IPS DF 4.7 (cell line): ENCODE data around the gene WBP2.

Experiments
- DNase-seq: peaks from one replicate; pipeline ENCODE4 v3.0.0-alpha.2; 2013; ENCODE audit warnings: low spot score; ENCODE audit errors: extremely low read depth

Gene WBP2

DNA sequence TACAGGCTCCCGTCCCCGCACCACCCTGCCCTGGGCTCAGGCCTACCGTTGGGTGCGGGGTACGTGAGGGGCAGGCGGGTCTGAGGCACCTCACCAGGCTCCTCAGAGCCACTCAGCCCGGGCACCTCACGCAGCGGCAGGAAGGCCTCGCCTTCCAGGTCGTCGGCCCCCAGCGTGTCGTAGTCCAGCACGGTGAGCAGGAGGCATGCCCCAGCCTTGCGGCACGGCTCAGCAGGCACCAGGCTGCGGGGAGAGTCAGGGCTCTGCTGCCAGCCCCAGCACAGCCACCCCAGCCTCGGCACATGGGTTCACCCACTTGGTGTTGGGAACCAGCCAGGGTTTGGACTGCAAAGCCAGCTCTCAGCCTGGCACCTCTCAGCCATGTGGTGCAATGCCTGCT, 26.4 kb downstream of the WBP2 start:
- no peak for DNase-seq

DNA sequence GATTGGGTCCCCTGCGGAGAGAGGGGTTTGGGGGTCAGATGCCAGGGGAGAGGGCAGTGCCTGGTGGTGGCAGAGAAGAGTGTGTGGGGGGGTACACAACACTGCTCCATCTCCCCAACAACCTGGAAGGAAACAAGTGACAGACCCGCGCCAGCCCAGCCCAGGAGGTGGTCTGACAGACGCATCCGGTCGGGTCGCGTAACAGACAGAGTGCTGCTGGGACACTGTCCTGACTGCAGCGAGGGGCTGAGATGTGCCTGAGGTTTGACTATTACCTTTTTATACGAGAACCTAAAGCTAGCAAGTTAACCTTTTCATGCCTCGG, 27.1 kb downstream of the WBP2 start:
- DNase-seq: no peak

DNA sequence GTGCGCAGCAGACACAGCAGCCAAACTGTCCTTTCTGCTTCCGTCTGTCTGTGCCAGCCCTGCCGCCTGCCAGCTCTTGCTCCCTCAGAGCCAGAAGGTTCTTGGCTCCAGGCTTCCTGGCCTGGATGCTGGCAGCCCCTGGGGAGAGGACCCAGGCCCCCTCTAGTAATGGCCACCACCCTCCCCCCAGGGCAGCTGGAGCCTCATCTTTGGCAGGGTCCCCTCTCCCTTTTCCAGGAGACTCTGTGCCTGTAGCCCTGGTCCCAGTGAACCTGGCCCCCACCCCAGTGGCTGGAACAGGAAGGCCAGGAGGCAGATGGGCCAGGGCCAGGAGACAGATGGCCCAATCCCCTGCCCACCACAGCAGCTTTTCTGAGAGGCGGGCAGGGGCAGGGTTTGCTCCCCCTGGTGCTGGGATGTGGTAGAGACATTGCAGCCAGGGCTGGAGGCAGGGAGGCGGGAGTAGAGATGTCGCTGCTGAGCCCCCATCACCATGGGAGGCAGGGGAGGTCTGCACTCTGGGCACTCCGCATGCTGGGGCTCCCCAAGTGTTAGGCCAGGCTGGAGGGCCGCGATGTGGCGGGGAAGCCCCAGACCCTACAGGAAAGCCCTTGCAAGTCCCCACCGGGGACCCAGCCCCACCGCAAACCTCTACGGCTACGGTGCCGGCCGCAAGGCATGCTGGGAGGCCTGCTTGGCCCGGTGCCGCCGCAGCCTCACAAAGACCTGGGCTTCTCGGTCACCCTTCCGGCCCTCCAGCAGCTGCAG, 27.6 kb downstream of the WBP2 start:
- DNase-seq: no peak

DNA sequence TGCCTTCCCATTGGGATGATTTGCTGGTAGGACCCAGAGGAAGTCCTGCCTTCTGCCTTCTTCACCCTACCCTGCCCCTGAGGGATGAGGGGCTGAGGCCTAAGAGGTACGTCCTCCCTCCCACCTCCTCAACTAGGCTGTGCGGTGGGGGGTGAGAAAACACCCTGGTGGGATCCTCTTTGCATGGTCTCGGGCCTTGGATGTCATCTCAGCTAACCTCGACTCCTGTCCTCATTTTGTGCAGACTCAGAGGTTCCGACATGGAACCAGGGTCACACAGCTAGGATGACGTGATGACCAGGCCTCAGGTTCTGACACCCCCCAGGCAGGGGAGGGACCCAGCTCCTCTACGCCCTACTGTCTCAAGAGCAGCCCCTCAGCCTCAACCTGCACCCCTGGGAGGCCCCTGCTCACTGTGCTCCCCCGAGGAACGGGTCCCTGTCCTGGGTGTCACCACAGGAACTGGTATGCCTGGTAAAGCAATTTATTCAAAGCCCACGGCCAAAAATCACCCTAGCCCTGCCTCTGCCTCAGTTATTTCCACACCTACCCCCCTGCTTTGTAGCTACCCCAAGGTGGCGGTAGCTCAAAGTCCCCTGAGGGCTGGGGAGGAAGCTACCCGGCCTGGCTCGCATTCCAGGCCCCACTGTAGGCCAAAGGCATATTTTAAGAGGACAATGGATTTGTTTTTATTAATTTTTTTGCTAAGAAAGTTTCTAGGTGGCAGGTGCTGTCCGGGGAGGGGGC, 28.4 kb downstream of the WBP2 start:
- no peak for DNase-seq

DNA sequence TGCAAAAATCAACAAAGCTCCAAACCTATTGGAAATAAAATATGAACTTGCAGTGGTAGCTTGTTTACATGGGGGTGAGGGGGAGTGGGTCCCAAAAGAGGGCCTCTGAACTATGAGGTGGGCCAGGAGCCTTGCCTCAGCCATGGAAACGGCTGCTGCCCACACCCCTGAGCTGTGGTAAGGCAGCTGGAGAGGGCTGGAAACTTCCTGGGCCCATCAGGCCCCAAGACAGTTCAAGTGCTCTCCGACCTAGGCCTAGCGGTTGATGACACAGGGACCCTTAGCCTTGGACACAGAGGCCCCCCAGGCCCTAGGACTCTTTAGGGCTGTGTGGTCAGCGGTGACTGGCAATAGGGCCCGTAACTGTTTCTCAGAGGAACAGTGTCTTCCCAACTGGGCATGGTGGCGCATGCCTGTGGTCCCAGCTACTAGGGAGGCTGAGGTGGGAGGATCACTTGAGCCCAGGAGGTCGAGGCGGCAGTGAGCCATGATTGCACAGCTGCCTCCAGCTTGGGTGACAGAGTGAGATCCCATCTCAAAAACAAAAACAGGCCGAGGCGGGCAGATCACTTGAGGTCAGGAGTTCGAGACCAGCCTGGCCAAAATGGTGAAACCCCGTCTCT, 29.3 kb downstream of the WBP2 start:
- no peak for DNase-seq

DNA sequence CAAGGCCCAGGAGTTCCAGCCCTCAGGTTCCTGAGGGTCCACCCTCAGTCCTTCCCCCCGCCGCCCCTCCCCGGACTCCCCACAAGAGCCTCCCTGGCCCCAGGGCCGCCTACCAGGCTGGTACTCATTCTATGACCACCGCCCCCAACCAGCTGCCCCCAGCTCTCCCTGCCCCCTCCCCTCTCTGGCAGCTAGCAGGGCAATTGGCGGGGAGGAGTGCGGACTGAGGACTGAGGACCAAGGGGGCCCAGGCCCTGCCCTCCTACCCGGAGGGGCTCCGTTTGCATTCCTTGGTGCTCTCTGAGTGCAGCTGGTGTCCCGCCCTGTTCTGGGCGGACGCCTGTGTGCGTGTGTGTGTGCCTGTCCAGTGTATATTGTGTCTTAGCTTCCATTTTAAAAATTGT, 30.0 kb downstream of the WBP2 start:
- no peak for DNase-seq

DNA sequence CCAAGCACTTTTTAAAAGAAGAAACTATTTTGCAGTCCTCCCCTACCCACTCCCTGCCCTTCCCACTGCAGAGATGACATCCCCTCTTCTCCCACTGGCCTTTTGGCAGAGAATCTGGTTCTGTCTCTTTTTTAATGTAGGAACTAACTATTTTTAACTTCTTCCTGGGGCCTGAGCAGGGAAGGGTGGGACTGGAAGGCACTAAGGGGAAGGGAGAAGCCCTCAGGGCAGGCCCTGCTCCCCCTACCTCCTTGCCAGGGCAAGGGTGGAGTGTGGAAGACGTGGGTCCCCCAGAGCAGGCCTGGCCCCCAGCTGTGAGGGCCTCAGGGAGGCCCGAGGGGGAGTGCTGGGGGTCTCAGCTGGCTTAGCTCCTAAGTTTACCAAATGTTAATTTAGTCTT, 30.5 kb downstream of the WBP2 start:
- no peak for DNase-seq

DNA sequence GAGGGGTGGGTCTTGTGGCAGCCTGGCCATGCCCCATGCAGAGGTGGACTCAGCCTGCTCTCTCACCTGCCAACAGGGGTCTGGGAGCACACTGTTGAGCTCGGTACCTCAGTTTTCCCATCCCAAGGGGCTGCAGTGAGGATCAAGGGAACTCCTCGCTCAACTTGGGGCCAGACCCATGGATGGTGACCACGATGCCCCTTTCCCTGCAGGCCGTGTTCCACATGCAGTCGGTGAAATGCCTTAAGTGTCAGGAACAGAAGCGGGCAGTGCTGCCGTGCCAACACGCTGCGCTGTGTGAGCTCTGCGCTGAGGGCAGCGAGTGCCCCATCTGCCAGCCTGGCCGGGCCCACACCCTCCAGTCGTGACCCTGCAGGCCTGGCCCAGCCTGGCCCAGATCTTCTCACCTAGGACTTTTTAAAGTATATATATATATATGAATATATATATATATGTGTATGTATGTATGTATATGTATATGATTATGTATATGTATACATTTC, 31.0 kb downstream of the WBP2 start:
- no peak for DNase-seq

DNA sequence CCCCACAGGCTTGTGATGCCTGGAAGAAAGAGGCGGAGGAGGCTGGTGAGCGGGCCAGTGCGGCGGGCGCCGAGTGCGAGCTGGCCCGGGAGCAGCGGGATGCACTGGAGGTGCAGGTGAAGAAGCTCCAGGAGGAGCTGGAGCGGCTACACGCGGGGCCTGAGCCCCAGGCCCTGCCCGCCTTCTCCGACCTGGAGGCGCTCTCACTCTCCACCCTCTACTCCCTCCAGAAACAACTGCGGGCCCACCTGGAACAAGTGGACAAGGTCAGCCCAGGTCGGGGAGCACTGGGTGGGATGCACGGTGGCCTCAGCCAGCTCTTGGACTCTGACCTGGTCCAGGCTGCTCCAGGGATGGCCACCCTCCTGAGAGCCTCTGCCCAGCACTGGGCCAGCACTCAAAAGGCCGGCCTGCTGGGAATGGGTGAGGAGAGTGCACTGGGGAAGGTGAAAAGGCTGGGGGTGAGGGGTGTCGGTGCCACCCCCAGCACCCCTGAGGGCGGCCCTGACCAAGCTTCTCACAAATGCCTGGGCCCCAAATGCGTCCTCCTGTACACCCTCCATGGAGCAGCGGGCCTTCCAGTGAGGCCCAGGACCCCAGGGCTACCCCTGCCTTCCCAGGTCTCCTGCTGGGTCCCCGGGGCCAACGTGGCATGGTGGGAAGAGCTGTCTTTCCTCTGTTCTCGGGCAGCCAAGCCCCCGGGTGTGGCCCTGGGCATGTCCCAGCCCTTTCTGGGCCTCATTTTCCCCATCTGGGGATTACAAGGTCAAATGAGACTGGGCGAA, 31.7 kb downstream of the WBP2 start:
- no peak for DNase-seq

DNA sequence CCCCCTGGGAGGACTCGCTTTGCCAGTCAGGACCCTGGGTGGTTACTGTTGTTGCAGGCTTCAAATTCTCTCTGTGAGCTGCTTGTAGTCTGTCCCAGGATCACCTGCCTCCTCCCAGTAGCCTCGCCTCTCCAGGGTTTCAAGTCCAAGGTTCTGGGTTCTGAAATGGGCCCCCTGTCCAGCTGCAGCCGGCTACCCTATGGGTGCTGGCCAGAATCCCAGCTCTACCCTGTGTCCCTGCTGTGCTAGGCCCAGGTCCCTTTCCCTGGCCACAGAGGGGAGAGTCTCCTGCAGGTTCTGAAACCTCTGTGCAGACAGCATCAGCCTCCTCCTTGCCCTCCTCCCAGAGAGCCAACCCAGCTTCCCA, 32.4 kb downstream of the WBP2 start:
- DNase-seq: no peak

DNA sequence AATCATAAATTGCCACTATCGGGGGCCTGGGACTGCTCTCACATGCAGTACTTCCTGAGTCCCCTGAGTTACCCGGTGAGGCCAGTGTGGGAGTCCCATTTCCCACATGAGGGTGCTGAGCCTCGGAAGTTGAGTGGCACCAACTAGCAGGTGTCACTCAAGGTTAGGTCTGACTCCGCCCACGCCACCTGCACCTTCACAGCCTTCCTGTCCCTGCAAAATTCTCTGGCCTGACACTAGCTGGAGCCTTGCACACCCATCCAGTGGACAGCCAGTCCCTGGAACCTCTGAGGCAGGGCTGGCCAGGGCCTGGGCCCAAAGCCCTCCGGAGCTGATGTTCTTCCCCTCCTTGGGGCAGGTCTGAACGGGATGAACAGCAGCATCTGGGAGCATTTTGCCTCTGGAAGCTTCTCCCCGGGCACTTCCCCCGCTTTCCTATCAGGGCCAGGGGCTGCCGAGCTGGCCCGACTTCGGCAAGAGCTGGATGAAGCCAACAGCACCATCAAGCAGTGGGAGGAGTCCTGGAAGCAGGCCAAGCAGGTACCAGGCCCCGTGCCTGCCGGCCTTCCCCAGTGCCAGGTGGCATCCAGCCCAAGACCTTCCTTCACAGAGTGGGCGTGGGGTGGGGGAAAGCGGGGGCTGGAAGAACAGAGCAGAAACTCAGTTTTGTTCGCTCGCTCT, 32.9 kb downstream of the WBP2 start:
- DNase-seq: no peak

DNA sequence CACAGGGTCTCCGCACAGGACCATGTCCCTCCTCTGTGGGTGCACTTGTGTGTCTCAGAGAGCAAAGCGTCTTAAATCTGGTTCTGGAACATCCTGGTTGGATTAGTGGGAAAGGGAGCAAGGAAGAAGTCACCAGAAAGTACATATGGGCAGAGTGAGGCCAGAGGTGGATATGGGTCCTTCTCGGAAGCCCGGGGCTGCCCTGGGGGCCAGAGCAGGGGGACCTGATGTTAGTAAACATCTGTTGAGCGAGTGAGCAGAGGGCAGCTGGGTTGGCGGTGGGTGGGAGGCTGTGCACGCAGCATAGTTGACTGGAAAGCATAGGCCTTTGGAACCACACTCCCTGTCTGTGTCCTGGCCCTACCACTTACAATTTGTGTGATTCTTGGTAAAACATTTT, 33.6 kb downstream of the WBP2 start:
- DNase-seq: no peak

DNA sequence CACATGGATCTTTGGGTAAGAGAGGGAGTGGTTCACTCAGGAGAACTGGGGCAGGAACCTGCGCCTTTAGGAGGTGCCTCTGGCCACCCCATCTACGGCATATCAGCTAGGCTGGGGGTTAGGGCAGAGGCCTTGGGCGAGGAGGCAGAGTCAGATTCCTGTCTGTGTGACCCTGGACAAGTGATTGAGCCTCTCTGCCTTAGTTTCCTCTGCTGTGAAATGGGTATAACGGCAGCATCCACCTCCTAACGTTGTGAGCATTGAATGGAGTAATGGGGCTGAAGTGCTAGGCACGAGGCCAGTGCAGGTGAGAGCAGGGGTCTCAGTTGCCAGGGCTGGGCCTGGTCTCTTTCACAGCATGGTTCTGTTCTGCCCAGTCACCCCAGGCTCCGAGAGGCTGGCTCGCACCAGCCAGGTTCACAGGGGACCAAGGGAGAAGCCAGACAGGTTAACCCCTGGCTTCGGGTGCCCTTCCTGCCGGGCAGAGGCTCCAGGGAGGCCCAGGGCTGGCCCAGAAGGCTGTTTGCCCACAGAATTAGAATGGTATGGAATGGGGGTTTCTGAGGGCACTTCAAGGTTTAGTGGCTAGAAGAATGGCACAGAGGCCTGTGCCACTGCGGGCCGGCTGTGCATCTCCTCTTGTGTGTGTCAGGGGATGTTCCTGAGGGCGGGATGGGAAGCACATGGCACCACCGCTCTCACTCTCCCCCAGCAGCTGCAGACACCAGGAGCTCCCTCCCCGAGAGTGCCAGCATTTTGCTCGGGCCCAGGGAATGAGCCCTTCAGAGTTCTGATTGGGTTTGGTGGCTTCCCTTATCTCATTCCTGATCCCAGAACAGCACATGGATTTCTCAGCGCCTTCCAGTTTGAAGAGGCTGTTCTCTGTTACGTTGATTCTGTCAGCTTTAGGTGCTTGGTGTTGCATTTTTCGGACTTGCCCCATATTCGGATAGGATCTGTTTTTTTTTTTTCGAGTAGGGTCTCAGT, 34.7 kb downstream of the WBP2 start:
- DNase-seq: no peak

DNA sequence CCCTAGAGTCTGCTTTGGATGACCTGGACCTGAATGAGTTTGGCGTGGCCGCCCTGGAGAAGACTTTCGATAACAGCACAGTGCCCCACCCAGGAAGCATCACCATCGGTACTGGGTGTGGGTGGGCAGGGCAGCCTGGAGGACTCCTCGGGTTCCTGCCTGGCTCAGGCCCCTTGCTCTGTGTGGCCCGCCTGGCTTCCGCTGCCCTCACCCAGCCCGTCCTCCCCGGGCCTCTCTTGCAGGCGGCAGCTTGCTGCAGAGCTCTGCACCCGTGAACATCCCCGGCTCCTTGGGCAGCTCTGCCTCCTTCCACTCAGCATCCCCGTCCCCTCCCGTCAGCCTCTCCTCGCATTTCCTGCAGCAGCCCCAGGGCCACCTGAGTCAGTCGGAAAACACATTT, 35.5 kb downstream of the WBP2 start:
- DNase-seq: no peak

DNA sequence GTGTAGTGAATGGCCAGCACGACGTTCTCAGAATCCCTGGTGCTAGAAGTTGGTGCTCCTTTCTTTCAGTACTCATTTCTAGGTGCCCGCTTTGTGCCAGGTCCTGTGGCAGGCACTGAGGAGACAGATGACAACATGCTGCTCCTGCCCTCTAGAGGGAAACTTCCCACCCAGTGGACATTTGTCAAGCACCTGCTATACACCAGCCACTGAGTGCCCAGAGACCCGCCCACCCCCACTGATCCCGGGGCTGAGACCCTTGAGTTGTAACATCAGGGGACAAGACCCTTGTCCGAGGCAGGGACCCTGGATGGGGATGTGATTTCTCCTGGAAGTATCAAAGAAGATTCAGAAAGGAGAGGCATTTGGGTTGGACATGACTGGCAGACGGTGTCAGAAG, 36.0 kb downstream of the WBP2 start:
- no peak for DNase-seq

DNA sequence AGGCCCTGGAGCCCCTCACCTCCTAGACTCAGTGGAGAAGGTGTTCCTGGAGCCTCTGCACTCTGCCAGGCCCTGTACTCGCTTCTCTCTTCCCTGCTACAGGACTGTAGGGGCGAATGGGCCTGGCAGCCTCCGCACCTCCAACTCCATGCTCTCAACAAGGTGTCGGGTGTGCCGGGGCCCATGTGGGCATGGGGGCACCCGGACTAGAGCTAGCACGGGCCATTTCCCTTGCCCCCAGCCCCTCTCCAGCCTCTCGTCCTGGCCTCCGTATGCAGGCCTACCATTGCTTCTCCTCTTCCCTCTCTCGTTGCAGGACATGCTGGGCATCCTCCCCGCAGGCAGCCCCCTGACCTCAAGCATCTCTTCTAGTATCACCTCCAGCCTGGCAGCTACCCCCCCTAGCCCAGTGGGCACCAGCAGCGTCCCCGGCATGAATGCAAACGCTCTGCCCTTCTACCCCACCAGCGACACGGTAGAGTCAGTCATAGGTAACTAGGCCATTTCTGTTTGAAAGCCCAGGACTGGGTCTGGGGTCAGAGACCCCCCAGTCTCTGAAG, 36.7 kb downstream of the WBP2 start:
- DNase-seq: no peak

DNA sequence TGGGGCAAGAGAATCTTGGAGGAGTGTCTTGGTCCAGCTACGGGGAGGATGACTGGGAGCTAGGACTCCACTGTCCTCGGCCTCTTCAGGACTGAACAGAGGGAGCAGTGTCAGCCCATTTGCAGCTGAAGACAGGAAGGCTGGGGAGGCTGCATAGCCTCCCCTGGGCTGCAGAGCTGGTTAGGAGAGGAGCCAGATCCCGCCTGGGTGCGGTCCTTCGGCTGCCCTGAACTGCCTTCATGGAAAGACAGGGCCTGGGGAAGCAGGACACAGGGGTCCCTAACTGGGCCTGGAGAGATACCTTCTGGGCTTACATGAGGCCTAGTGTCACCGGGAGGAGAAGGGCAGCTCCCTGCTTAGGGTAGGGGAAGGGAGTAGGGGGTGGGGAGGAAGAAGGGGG, 37.6 kb downstream of the WBP2 start:
- DNase-seq: no peak

DNA sequence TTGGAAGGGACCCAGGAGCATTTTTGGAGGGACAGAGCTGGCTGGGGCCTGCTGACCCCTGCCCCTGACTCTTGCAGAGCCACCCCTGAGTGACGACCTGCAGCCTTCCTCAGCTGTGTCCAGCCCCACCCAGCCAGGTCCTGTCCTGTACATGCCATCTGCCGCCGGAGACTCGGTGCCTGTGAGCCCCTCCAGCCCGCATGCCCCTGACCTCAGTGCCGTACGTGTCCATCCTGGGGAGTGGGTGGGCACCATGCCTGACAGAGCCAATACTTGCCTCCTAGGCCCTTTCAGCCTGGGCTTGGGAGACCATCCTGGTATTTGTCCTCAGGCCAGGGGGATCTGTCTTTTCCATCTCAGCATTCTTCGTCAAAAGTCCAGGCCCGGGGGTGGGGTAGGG, 38.4 kb downstream of the WBP2 start:
- DNase-seq: no peak

DNA sequence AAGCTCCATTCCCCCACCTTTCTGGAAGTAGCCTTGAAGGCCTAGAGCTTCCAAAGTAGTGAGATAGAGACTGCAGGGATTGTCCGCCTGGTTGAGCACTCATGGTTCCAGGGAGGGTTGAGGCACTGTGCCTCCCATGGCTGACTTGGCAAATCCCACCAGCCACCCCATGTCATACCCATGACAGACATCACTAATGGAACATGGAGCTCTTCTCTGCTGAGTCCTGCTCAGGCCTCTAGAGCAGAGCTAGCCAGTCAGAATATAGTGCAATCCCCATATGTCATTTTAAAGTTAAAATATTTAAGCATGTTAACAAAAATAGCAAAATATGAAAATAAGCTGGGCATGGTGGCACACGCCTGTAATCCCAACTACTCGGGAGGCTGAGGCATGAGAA, 39.7 kb downstream of the WBP2 start:
- no peak for DNase-seq

DNA sequence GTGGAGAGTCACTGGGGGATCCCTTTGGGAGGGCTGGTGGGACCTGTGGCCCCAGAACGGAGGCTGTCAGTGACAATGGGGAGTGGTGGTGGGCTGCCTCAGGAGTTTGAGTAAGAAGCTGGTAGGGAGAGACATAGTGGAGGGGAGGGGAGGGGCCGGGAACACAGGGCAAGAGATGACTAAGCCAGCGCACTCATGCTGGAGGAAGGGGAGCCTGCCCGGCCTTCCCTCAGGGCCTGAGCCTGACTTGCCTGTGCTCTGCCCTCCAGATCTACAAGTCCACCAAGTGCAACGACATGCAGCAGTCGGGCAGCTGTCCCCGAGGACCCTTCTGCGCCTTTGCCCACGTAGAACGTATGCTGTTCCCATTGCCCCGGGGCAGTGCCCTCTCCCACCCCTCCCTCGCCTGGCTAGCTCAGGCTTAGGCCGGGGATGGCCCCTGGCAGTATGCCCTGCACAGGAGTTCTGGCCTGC, 40.2 kb downstream of the WBP2 start:
- no peak for DNase-seq
